Small intestine (tissue), 7 donors: ENCODE results near the gene FAF1. TPM values are rescaled to one million over a fixed set of nuclear protein-coding genes. Genes with fewer than 3 reads are reported as not detected.
A peak's percentile ranks its signal among the peaks of the same experiment; 100 is the strongest.

Experiments used
- DNase-seq, 2 donors: peaks; one replicate each; pipeline versions ENCODE4 v3.0.0 to v3.0.0-alpha.2; 2013
- FAIRE-seq: peaks from 2 replicates; lab custom pipeline; 2012; peaks lifted over from hg19 to GRCh38; lab: Jason Lieb, UNC
- H3K27ac ChIP-seq, 3 donors: one replicate each; pipeline ENCODE4 v1.5.1; 2013; ENCODE audit warnings: low read length in 2 of 3, mild to moderate bottlenecking in 2 of 3, control low read depth in 1 of 3, inconsistent platforms in 1 of 3, low read depth in 1 of 3, moderate library complexity in 1 of 3
- H3K27me3 ChIP-seq, 3 donors: one replicate each; pipeline ENCODE4 v1.6.1; 2013; ENCODE audit warnings: low read length in 3 of 3, inconsistent platforms in 1 of 3; ENCODE audit not compliant: control insufficient read depth in 3 of 3, insufficient read depth in 3 of 3
- H3K36me3 ChIP-seq, 3 donors: one replicate each; pipeline ENCODE4 v1.6.1; 2013; ENCODE audit warnings: low read length in 3 of 3, inconsistent platforms in 1 of 3, low read depth in 1 of 3, mild to moderate bottlenecking in 1 of 3, moderate library complexity in 1 of 3; ENCODE audit not compliant: control insufficient read depth in 3 of 3, insufficient read depth in 2 of 3
- H3K4me1 ChIP-seq, 3 donors: one replicate each; pipeline ENCODE4 v1.6.1; 2013; ENCODE audit warnings: low read length in 2 of 3, inconsistent platforms in 1 of 3, low read depth in 1 of 3, mild to moderate bottlenecking in 1 of 3, moderate library complexity in 1 of 3; ENCODE audit not compliant: control insufficient read depth in 3 of 3, insufficient read depth in 2 of 3
- H3K4me3 ChIP-seq, 3 donors: one replicate each; pipeline ENCODE4 v1.5.1; 2013; ENCODE audit warnings: low read length in 3 of 3, control low read depth in 1 of 3, inconsistent platforms in 1 of 3, low read depth in 1 of 3, mild to moderate bottlenecking in 1 of 3, moderate library complexity in 1 of 3
- H3K9me3 ChIP-seq, 2 donors: one replicate each; pipeline ENCODE4 v1.6.1; 2013; ENCODE audit warnings: low read depth in 1 of 2, low read length in 1 of 2; ENCODE audit not compliant: control insufficient read depth in 2 of 2, insufficient read depth in 1 of 2
- WGBS, 3 donors: extraction: QIAGEN DNeasy Blood & Tissue Kit; methylation state at CpG; one replicate each; pipeline ENCODE4 v1.1.7; 2013; 5-methylcytosine and 5-hydroxymethylcytosine counted together
- polyA plus RNA-seq, 4 donors: library from polyadenylated mRNA; stranded (reverse) in 3 of 4; unstranded in 1 of 4; fragments of 200-250 nt in 3 of 4; fragments of 120-200 nt in 1 of 4; gene quantifications; one replicate each; pipeline versions ENCODE4 v1.2.1 to v1.2.3, GENCODE V29; 2013
- donor health status: healthy with polysubstance abuse.
- donor health status: control.
- donor health status: control.
- donor health status: Bipolar disorder and iron deficiency.
- donor health status: healthy.

Gene FAF1
- polyA plus RNA-seq, 4 donors = 19.5 to 46.3 (median 32.5) TPM

GRCh38 chr1:50521703-50522102 is 438.4 kb downstream of the FAF1 start:
- Histone ChIP-seq H3K9me3 (no peaks in the 10 kb centered on the region), H3K27ac (no peak overlapping the region), H3K36me3 (peaks cover 0 to 9% (median 2%) of the 10 kb centered on the region in 3 donors), H3K27me3 (no peaks in the 10 kb centered on the region), H3K4me3 (no peak overlapping the region), H3K4me1 (no peaks in the 10 kb centered on the region)
- DNase-seq (no peak), FAIRE-seq (no peak)
- 80 to 91% (median 84%) methylated on average over 4 of the region's 4 CpGs for WGBS, 3 donors

- peaks cover 2 to 4% (median 2%) of the 10 kb centered on the region in 3 donors for H3K36me3 ChIP-seq
- DNase-seq (no peak), FAIRE-seq (no peak)
- H3K27ac ChIP-seq = no peak overlapping the region
- no peaks in the 10 kb centered on the region for H3K4me1 ChIP-seq
- no peaks in the 10 kb centered on the region for H3K9me3 ChIP-seq
- no peaks in the 10 kb centered on the region for H3K27me3 ChIP-seq
- H3K4me3 ChIP-seq = no peak overlapping the region
Measured at GRCh38 chr1:50517488-50517887, 442.6 kb downstream of the FAF1 start.

GRCh38 chr1:50516056-50516455 is 444.0 kb downstream of the FAF1 start:
- Histone ChIP-seq H3K27ac (no peak overlapping the region), H3K9me3 (no peaks in the 10 kb centered on the region), H3K36me3 (peaks cover 2 to 4% (median 2%) of the 10 kb centered on the region in 3 donors), H3K4me1 (no peaks in the 10 kb centered on the region), H3K27me3 (no peaks in the 10 kb centered on the region), H3K4me3 (no peak overlapping the region)
- no peak for DNase-seq
- 92 to 95% (median 94%) methylated on average over 3 of the region's 3 CpGs for WGBS, 3 donors
- no peak for FAIRE-seq

GRCh38 chr1:50508040-50508586 is 452.0 kb downstream of the FAF1 start:
- H3K4me3 ChIP-seq = no peak overlapping the region
- H3K27ac ChIP-seq = no peak overlapping the region
- H3K36me3 ChIP-seq = peaks cover 0 to 2% (median 2%) of the 10 kb centered on the region in 3 donors
- no peaks in the 10 kb centered on the region for H3K27me3 ChIP-seq
- FAIRE-seq (no peak), DNase-seq (no peak)
- no peaks in the 10 kb centered on the region for H3K4me1 ChIP-seq
- peaks cover 0 to 3% of the 10 kb centered on the region in 2 donors for H3K9me3 ChIP-seq

GRCh38 chr1:50505427-50505826 is 454.6 kb downstream of the FAF1 start:
- no peak overlapping the region for H3K27ac ChIP-seq
- no peak for DNase-seq
- FAIRE-seq = no peak
- H3K27me3 ChIP-seq = no peaks in the 10 kb centered on the region
- H3K9me3 ChIP-seq = peaks cover 0 to 6% of the 10 kb centered on the region in 2 donors
- H3K4me1 ChIP-seq = no peaks in the 10 kb centered on the region
- H3K36me3 ChIP-seq = peaks cover 0 to 2% (median 0%) of the 10 kb centered on the region in 3 donors
- no peak overlapping the region for H3K4me3 ChIP-seq

- peaks cover 0 to 2% (median 0%) of the 10 kb centered on the region in 3 donors for H3K36me3 ChIP-seq
- no peaks in the 10 kb centered on the region for H3K4me1 ChIP-seq
- no peaks in the 10 kb centered on the region for H3K27me3 ChIP-seq
- WGBS, 3 donors = 96 to 100% (median 97%) methylated on average over 1 of the region's 1 CpG
- FAIRE-seq (no peak), DNase-seq (no peak)
- no peak overlapping the region for H3K4me3 ChIP-seq
- H3K27ac ChIP-seq = no peak overlapping the region
- peaks cover 0 to 6% of the 10 kb centered on the region in 2 donors for H3K9me3 ChIP-seq
Measured at GRCh38 chr1:50503515-50503914, 456.6 kb downstream of the FAF1 start.

- WGBS, 3 donors = 82 to 94% (median 90%) methylated on average over 2 of the region's 2 CpGs
- Histone ChIP-seq H3K9me3 (peaks cover 0 to 11% of the 10 kb centered on the region in 2 donors), H3K4me3 (no peak overlapping the region), H3K4me1 (no peaks in the 10 kb centered on the region), H3K36me3 (peaks cover 0 to 2% (median 0%) of the 10 kb centered on the region in 3 donors), H3K27ac (no peak overlapping the region), H3K27me3 (no peaks in the 10 kb centered on the region)
- DNase-seq (no peak), FAIRE-seq (no peak)
Measured at GRCh38 chr1:50502147-50502546, 457.9 kb downstream of the FAF1 start.

GRCh38 chr1:50497007-50497406 is 463.1 kb downstream of the FAF1 start:
- 96 to 100% (median 97%) methylated on average over 1 of the region's 1 CpG for WGBS, 3 donors
- Histone ChIP-seq H3K27me3 (no peaks in the 10 kb centered on the region), H3K36me3 (peaks cover 0 to 3% (median 0%) of the 10 kb centered on the region in 3 donors), H3K27ac (no peak overlapping the region), H3K9me3 (peaks cover 0 to 15% of the 10 kb centered on the region in 2 donors), H3K4me3 (no peak overlapping the region), H3K4me1 (no peaks in the 10 kb centered on the region)
- no peak for DNase-seq
- no peak for FAIRE-seq

- no peak overlapping the region for H3K27ac ChIP-seq
- H3K36me3 ChIP-seq = peaks cover 0 to 7% (median 5%) of the 10 kb centered on the region in 3 donors
- DNase-seq = peak; percentile 13 to 22
- no peak overlapping the region for H3K4me3 ChIP-seq
- no peaks in the 10 kb centered on the region for H3K4me1 ChIP-seq
- 30 to 58% (median 38%) methylated on average over 2 of the region's 2 CpGs for WGBS, 3 donors
- H3K27me3 ChIP-seq = no peaks in the 10 kb centered on the region
- no peak for FAIRE-seq
- H3K9me3 ChIP-seq = peaks cover 0 to 12% of the 10 kb centered on the region in 2 donors
Measured at GRCh38 chr1:50493710-50494109, 466.4 kb downstream of the FAF1 start.
